Amygdala (tissue), 56 donors: ENCODE results near the gene RAD9B.
"Not testable (repeated sequence)": the region's sequence is repeated elsewhere in the genome, so short reads cannot be mapped to it uniquely, and the experiment has no call there.

Experiments used
- DNase-seq, 56 donors: peaks; one replicate each; lab custom pipeline; 2025; lab: John Stamatoyannopoulos, UW

Gene RAD9B

DNA sequence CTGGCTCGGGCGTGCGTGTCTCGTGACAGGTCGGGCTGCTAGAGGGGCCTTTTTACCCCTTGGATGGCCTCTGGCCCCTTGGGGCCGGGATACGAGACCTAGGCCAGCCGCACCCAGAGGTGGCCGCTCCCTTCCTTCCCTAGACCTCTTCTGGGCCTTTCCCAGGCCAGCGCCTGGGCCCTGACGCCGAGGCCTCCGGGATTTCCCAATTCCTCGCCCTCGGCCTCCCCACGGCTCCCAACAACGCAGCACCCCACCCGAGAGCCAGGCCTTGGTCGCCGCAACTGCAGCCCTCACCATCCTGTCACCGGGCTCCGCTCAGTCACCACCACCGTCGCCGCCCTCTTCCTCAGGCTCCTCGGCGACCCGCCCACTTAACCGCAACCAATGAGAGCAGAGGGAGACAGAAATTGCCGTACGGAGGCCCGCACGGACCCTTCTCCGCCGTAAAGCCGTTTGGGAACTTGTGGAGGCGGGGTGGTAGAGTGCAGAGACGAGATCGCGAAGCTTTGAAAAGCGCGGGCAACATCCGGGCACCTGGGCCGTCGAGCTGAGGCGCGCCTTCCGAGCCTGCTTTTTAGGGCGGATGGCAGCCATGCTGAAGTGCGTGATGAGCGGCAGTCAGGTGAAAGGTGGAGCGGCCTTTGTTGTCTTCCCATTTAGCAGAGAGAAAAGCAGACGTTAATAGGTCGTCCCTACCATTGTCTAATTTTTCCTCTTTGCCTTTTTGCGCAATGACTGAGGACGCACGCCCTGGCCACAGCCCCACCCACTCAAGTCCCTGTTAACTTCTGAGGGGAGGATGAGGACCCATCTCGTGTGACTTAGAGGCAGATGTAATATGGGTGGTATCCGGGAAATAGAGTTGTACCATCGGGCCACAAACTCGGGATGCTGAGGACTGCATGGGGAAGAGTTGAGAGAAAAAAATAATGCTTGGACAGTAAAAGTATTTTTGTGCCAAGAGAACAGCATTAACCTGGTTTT, at the start of gene RAD9B, which contains the start of gene VPS29:
TSS of gene RAD9B (plus strand) at position 580 of the 987 bp plus-strand sequence. CDS start at position 587, 7 bp downstream.
TSS of gene VPS29 (minus strand) at position 360 of the 987 bp plus-strand sequence. CDS start at position 300, 60 bp downstream.
- DNase-seq, result peak; percentile 67 to 99 (median 94)

GRCh38 chr12:110453569-110454296, 48.4 kb upstream of the RAD9B start:
- DNase-seq, result no peak

GRCh38 chr12:110458756-110459155, 43.4 kb upstream of the RAD9B start:
- DNase-seq, result peak in 2 of 56 donors; percentile 2 to 11

DNA sequence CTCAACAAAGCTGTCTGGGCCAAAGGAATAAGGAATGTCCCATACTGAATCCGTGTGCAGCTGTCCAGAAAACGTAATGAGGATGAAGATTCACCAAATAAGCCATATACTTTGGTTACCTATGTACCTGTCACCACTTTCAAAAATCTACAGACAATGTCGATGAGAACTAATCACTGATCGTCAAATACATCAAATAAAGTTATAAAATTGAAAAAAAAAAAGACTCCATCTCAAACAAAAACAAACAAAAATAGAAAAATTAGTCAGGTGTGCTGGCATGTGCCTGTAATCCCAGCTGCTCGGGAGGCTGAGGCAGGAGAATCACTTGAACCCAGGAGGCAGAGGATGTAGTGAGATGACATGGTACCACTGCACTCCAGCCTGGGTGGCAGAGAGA, 40.9 kb upstream of the RAD9B start:
- not testable (repeated sequence) for DNase-seq

- DNase-seq, result no peak
Measured at GRCh38 chr12:110465024-110465423, 37.1 kb upstream of the RAD9B start.

- DNase-seq, result not testable (repeated sequence)
Measured at GRCh38 chr12:110465765-110466164, 36.4 kb upstream of the RAD9B start.

- no peak for DNase-seq
Measured at GRCh38 chr12:110466791-110467190, 35.3 kb upstream of the RAD9B start.

DNA sequence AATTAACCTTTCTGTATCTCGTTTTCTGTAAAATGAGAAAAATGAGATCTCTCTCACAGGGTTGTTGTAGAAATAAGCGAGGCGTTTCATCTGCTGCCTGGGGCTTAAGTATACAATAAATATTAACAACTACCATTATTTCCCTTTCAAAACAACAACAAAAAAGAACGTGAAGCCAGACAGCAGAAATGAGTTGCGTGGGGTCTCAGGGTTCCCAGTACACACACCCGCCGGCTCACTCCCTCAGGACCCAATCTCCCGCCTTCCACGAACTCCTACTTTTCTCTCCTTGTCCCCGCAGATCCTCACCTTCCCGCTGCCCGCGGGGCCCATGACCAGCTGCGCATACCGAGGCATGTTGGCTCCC, 34.3 kb upstream of the RAD9B start:
- no peak for DNase-seq

DNA sequence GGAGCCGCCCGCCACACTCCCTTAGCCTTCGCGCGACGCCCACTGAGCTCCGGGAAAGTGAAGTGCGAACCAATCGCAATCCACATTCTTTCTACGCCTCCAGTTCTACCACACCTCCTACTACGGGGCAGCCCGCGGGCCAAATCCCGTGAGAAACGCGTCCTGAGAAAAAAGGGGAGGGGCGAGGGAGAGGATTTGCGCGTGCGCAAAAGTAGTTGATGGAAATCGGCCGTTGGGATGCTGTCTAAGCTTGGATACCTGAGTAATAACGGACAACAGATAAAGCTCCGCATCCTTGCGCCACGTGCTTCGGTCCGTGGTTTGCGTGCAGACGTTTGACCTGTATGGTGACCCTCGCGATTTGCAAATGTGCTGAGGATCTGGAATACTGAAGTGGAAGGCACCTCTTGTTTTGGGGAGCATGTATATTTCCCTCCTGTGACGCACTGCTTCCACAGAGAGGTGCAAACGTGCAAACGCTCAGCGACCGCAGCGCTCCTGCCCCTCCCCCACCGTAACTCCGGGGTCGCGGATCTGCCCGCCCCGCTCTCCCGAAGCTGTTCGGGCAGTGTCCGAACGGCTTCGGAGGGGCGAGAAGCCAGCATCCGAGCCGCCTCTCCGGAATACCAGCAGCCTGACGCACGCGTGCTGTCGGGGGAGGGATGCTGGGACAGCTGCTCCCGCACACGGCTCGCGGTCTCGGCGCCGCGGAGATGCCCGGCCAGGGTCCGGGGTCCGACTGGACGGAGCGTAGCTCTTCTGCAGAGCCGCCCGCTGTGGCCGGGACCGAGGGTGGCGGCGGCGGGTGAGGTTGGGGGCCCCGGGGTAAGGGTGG, 33.7 kb upstream of the RAD9B start, which contains the start of the genes FAM216A and GPN3:
TSS of gene FAM216A (plus strand) at position 632 of the 835 bp plus-strand sequence. CDS start at position 663, 31 bp downstream.
TSS of gene GPN3 (minus strand) at position 44 of the 835 bp plus-strand sequence. CDS start 54 bp downstream, outside the sequence.
- DNase-seq, result peak; percentile 61 to 97 (median 92)

DNA sequence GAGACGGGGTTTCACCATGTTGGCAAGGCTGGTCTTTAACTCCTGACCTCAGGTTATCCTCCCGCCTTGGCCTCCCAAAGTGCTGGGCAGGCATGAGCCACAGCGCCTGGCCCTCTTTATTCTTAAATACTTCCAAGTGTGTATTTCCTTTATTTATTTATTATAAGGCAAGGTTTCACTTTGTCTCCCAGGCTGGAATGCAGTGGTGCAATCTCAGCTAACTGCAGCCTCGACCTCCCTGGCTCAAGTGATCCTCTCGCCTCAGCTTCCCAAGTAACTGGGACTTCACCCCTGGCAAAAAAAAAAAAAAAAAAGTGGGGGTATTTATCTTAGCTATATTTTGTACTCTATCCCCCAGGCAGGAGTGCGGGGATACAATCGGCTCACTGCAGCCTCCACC, 26.7 kb upstream of the RAD9B start:
- DNase-seq, result no peak

GRCh38 chr12:110498984-110499706, 3.0 kb upstream of the RAD9B start:
- no peak for DNase-seq

- DNase-seq, result peak in 10 of 56 donors; percentile 15 to 71 (median 48)
Measured at GRCh38 chr12:110501399-110501751, 756 bp upstream of the RAD9B start.

- DNase-seq, result no peak
Measured at GRCh38 chr12:110503432-110503831, 1.3 kb downstream of the RAD9B start.

DNA sequence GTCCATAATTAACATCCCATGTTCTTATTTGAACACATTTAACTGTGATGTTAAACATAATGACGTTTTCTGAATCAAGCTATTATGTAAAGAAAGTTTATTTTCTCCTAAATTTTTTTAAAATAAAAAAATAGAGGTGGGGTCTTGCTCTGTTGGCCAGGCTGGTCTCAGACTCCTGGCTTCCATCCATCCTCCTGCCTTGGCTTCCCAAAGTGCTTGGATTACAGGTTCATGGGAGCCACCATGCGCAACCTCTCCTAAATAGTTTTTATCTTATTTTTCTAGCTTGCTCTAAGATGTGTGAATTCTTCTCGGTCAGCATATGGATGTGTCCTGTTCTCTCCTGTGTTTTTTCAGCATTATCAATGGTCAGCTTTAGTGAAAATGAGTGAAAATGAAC, 3.2 kb downstream of the RAD9B start:
- no peak for DNase-seq

- no peak for DNase-seq
Measured at GRCh38 chr12:110508071-110508586, 6.0 kb downstream of the RAD9B start.

- DNase-seq, result no peak
Measured at GRCh38 chr12:110513842-110514241, 11.7 kb downstream of the RAD9B start.

- DNase-seq, result no peak
Measured at GRCh38 chr12:110514363-110514762, 12.2 kb downstream of the RAD9B start.

GRCh38 chr12:110516995-110517394, 14.9 kb downstream of the RAD9B start:
- DNase-seq, result no peak

DNA sequence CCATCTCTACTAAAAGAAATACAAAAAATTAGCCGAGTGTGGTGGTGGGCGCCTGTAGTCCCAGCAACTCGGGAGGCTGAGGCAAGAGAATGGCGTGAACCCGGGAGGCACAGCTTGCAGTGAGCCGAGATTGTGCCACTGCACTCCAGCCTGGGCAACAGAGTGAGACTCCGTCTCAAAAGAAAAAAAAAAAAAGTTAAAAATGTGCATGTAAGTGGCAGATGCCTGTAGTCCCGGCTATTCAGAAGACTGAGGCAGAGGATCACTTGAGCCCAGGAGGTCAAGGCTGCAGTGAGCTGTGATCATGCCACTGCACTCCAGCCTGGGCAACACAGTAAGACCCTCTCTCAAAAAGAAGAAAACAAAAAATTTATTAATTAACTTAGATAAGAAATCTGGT, 15.9 kb downstream of the RAD9B start:
- not testable (repeated sequence) for DNase-seq
